GM18861 (cell line): ENCODE results near the gene HOXD9.

ENCODE experiments used
- ATAC-seq: cut with Tn5 transposase; IDR thresholded peaks from one replicate; pipeline ENCODE4 v1.9.1; 2021; ENCODE audit not compliant: unreplicated experiment

Gene HOXD9

DNA sequence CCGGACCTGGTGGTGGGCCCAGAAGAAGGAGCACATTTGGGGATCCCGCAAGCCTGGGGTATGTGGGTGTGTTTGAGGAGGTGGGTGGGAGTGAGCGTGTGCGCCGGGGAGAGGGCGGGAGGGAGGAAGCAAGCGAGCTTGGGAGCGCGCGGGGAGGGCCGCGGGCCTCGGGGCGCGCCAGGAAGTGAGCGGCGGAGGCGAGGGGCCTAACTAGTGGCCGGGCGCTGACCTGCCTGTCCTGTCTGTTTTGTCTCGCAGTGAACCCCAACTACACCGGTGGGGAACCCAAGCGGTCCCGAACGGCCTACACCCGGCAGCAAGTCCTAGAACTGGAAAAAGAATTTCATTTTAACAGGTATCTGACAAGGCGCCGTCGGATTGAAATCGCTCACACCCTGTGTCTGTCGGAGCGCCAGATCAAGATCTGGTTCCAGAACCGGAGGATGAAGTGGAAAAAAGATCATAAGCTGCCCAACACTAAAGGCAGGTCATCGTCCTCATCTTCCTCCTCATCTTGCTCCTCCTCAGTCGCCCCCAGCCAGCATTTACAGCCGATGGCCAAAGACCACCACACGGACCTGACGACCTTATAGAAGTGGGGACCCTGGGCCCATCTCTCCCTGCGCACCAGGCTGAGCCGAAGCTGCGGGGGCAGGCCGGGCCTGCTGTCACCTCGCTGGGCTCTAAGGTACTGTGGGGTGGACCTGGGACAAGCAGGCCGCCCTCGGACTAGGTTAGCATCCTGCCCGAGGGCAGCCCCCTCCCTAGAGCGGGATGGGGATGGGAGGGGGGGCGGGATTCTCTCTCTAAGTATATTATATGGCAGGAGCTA is 30.0 kb downstream of the HOXD9 start:
- no peak for ATAC-seq

DNA sequence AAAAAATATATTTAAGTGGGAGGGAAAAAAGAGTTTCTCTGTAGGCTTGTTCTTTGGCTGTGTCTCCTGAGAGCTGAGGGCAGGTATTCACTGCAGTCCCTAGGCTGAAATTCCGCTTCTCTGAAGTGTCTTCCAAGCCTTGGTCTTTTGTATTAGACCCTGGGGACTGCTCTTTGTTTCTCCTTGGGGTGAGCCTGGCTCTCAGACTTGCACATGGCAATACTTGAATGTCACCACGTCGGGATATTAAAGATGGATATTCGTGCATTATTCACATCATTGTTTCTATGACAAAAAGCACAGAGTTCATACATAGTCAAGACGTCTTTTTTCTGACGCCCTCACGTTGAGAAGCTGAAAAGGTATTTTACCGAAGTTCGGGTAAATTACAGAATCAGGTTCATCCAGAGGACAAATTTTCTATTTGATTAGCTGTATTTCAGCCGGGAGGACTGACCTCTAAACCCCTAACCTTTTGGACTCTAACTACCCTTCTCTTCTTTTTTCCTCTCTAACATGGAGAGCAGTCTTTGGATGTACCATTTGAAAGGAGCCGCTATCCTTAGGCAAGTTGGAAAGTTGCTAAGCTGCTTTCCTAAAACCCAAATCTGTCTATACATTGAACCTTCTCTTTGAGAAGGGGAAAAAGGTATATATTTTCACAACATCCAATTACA is 32.2 kb downstream of the HOXD9 start:
- no peak for ATAC-seq

DNA sequence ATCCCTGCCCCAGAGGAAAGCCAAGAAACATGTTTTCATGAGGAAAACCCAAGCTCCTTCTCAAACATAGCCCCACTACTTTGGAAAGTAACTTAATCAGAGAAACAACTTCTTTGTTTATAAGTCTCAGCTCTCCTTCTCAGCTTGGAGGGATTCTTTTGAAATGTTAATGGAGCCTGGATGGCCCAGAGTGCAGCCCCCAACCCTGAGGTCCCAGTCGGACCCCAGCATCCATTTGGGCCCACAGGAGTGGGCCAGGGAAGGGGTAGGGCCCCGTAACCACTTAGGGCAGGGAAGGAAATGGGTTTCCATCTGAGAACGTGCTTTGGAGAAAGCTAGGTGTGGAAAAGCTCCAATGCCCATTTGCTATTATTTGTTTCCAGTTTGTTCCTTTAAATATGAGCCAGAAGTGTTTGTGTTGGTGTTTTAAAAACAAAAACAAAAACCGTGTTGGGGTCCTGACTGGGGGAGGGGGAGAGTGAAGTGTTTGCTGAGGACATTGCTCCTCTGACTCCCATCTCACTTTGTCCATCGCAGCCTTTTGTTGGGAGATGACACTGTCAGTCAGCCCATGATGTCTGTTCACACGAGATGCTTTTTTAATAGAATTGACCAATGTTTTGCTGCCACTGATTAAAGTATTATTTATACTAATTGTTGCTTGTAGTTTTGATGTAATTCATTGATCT is 33.0 kb downstream of the HOXD9 start:
- ATAC-seq = no peak

DNA sequence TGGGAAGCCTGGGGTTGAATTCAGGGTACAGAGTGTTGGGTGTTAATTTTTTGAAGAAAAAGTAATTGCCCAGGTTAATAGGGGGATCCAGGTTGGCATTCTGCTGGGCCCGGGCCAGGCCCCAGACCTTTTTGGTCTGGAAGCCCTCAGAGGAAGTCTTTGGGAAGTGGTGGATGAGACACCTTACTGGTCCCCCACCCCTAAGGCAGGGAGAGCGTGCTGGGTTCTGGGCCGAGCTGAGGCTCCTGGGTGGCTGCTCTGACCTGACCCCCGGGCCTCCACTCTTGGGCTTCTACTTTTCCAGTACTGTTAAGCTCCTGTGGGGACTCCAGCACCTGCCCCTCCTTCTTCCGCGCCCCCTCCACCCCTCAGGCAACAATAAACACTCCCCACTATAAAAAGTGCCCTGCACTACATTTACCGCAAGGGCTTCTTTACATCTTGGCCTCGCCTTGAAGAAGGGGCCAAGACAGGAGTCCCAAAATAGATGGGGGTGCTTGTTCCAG is 33.8 kb downstream of the HOXD9 start:
- ATAC-seq = no peak

DNA sequence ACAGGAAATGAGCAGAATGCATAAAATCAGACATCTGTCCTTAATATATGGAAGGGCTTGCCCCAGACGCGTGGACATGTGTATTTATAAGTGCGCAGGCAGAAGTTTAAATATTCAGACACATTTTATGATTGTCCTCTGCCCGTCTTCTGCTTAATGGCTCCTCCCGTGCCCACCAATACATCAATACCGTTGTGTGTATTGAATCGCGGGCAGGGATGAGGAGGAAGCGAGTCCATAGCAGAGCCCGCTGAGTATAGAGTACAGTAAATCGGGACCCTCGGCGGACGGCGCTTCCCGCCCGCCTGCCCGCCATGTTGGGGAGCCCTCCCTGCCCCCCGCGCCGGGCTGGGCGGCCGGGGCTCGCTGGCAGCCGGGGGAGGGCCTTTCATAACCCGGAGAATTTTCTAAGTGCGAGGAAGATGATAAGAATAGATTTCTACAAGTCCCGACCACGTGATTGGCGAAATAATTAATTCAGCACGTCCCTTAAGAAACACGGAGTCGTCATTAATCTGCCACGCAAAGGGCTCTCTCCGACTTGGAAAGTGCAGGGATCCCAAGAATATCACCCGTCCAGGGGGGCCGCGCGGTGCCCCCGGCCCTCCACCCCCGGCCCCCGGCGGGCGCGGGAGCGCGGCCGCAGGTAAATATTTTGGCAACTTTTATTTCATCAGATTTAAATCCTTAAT is 34.4 kb downstream of the HOXD9 start, which contains the start of gene HOXD3:
Gene HOXD3, plus strand, starts transcription at position 501 of the 692 bp plus-strand sequence. CDS start 11,808 bp downstream, outside the sequence.
- ATAC-seq = no peak

DNA sequence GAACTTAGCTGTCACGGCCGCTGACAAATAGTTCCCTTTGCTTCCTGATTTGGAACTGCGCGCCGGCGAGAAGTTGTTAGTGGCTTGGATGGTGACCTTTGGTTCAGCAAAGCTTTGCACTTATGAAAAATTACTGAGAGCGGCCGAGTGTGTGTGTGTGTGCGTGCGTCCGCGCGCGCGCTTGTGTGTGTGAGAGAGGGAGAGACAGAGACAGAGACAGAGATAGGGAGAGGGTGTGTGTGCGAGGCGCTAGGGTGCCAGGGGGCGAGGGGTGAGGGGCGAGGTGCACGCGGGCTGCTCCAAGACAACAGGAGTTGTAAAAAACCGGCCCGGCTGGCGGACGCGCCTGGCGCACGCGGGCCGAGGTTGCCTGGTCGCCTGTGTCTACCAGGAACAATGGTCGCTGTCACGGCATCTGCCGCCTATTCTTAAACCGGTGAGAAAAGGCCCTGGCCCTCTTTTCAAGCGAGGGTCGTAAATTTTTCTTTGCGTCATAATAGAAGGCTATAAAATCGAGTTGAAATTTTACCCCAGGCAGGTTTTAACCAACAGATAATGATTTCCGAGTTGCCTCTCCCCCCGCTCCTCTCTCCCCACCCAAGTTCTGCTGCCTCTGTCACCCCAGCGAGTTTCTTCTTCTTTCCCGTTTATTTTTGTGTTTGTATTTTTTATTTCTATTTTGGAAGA is 35.1 kb downstream of the HOXD9 start:
- ATAC-seq = no peak

DNA sequence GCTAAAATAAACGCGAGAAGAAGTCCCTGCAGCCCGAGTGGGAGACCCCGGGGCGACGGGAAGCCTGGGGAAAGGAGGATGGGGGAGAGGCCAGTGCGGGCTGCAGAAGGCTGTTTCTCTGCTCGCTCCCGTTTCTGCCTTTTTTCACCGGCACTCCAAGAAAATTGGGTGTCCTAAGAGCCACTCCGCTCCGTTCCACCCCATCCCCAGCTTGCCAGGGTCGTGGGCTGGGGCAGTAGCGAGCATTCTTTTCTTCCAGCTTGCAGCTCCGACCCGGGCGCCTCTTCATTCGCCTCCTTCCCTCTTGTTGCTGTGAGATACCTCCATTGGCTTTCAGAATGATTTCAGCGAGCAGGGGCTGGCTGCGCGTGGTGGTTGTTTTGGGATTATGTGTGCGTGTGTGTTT is 35.7 kb downstream of the HOXD9 start:
- no peak for ATAC-seq

DNA sequence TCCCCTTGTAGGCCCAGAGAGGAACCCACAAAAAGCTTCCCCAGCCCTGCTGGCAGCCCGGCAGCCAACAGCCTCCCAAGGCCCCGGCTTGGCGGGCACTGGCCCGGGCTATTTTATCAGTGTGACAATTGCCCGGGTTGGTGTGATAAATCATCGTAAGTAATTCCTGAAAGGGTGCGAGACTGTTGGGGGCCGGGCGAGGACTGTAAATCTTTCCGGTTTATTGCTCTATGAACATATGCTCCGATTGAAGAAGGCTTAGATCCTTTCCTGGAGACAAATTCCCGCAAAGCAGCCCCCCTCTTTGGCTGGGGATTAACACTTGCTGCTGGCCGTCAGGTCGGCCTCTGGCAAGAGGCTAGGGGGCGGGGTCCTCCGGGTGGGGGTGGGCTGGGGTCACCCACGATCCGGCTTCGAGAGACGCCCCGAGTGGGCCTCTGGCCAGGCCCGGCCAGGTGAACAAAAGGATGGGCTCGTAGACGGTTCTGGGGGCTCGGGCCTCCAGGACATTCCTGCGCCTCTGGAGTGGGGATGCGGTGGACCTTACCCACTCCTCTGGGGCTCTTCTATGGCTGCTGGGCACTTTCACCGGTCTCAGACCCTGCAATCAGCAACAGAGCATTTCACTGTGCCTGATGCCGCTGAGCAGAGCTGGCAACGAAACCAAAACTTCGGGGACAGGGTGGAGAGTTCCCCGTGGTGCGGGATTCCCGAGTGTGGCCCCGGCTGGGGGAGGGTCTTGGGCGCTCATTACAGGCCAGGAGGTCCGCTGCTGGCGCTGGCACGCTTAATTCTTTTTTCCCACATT is 36.5 kb downstream of the HOXD9 start:
- no peak for ATAC-seq

DNA sequence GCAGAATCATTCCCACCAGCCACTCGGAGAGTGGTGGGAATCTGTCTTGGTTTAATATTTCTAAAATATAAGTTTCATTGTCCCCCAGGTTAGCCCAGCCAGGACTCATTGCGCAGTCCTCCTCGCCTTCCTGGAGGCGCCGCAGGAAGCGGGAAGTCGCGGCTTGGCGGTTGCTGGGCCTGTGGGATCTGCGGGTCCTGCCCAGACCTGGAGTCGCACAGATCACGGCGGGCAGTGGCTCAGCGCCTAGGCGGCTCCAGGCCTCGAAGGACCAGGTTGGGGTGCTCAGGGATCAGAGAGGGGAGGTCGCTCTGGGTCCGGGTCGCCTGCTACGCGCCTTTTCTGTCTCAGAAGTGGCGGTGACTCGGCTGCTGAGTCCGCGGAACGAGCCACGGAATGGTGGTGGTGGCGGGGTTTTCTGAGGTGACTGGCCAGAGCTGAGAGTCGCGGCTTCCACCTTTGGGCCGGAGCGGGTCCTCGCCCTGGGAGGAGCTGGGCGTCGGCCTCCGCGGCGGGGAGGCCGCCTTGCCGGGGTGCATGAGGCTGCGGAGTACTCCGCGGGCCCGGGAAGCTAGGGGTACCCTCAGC is 37.2 kb downstream of the HOXD9 start:
- no peak for ATAC-seq

DNA sequence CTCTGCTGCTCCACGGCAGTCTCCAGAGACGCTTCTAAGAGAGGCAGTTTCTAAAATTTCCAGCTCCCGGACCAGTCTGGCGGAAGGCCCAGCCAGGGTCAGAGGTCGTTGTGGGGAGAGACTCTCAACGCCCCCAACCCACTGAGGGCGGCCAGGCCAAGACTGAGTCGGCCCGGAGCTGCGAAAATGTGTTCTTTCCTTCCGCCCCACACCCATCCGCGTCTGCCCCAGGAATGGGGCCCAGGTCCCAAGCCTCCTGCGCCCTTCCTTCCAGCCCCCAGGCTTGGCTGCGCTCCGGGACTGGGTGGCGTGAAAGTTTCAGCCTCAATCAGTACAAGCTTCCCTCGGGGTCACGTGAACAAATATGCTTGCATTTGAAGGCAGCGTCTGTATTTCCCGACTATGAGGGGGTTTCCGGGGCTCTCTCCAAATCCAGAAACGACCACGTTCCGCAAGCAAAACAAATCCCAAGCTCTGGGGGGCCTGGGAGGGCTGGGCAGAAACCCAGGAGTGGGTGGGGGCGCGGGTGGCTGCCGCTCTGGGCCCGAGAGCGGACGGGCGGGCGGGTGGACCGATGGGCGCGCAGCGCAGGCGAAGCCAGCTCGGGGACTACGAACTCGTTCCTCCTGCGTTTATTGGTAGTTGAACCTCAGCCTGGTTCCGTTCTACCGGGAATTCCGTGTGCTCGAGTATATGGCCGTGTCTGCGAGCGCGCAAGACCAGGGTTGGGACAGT is 37.9 kb downstream of the HOXD9 start:
- no peak for ATAC-seq

DNA sequence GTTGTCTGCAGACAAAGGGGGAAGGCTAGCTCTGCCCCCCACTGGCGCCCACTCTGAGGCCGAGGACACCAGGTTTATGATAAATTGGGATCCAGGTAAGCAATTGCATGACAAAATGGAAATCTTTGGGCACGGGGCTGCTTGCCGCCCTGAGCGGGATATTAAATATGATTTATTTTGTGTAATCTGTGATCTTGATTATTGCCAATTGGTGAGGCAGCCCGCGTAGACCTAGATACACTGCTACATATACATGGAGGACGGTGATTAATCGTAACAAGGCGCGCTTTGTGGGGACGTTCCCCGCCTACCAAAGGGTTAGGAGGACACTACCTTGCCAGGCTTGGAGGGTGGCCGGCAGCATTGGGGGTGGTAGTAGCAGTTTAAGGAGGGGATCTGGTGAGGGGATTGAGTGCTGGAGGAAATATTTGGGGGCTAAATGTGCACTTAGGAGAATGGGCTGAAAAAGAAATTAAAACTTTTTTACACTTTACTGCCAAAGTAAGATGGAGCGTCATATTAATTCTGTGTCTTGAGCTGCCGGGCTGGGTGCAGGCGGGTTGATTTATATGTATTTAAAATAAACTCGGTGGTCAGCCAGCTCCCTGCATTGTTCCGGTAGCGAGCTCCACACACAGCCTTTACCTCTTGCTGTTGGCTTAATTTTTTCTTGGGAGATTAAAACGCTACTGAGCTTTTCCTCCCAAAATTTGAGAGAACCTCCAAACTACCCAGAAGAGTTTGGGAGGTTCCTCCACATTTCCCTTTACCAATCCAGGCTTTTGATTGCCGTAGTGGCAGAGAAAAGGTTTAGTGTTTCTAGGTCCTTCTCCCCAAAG is 38.7 kb downstream of the HOXD9 start:
- no peak for ATAC-seq

DNA sequence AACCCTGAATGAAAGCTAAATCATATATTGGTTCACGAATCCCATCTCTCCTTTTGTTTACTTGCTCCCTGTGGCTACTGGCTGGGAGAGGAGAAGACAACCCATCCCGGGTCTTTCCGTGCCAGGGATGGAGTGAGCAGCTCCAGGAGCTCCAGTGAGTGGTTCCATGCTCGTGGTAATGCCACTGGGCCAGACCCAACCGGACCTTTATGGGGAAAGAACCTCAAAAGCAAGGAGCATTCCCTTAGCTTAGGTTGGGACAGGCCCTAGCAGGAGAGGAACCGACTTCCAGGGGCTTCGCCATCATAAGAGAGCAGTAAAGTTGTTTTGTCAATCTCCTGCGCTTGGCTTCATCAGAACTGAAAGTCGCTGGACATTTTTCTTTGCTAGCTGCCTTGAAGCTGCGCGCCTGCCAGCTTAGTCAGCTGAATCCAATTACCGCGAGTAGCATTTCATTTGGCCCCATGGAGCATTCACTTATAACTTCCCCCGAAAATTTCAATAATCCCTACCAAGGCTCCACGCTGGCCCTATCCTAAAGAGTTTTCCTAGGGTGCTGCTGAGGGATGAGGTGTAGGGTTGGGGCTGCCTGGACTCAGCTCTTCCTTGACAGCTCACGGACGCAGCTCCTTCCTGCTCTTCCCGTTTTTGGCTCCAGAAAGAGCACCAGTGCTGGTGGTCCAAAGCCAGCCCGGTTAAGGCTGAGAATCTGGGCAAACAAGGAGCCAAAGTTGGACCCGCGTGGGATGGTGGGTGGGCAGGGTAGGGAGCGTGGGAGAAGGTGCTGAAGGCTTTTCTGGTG is 39.5 kb downstream of the HOXD9 start:
- ATAC-seq = no peak

DNA sequence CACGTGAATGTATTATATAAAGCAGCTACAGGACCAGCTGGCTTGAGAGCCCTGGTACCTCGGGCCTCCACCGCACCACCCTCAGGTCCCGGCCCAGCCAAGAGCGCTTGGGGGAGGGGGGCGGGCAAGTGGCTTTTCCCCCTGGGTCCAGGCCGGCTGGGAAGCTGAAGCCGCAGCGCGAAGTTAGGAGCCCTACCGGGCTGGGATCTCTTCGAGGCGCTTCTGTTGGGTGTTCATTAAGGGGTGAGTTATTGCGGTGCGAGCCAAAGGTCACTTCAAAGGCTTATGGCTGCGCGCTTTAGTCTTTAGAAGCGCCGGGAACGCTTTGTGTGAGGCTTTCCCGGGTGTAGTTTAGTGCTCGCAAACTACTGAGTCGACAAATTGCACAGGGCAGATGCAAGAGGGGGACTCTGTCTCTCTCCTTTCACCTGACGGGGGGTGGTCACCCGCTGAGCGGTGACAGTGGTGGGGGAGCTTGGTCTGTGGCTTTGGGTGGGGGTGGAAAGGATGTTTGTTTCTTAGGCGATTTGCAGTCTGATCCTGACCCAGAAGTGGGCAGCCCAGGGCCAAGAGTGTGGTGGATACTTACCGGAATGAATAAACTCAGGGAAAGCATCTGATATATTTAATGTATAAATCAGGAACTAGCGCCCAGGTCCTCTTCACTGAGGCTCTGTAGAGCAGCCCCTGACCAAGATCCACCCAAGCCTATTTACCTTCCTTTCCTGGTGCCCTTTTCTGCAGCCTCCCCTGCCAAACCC is 40.6 kb downstream of the HOXD9 start:
- no peak for ATAC-seq

DNA sequence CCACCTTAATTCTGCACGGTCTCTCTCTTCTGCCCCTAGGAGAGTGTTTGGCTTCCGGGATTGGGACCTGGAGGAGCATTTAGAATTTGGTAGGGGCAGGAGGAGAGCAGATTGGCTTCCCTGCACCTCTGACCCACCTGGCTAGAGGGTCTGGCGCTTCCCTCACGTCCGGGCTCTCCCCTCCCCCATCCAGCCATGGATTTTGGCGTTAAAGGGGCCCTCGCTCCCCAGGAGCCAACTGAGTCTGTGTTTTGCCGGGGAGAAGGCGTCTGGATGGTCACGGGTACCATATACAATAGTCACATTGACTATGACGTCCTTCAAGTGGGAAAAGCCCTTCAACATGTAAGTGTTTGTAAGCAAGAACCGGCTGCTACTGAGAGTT is 41.1 kb downstream of the HOXD9 start:
- ATAC-seq = no peak

DNA sequence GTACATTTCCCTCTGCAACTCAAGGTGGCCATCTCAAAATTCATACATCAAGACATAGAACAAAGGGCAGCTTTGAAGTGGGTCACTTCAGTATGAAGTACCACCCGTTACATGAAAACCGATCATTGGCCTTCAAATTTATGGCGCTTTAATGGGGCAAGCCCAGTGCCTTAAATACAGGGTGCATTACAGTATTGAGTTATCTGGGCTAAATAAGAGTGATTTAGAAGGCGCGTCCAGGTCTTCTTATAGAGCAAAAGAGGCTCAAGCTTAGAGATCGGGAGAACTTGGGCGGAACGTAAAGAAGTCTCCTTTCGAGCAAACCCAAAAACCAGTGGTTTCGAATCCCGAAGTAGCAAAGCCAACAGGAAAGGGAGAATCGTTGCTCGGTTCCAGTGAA is 41.7 kb downstream of the HOXD9 start:
- no peak for ATAC-seq
